Neural cell (in vitro differentiated cells): ENCODE measurements around the gene SLC12A4. TPM values are rescaled to one million over a fixed set of nuclear protein-coding genes. Genes with fewer than 3 reads are reported as not detected.

Experiments used
- H2AFZ ChIP-seq: fragments of 200-600, 300-800 bp; sonication (generic), shearing (Covaris generic); 2 replicates; pipeline ENCODE4 v1.6.0; 2014; ENCODE audit warnings: low read depth, mild to moderate bottlenecking, antibody characterized with exemption, low read length, moderate library complexity
- H3F3A ChIP-seq: fragments of 200-600 bp; shearing (Covaris generic); 2 replicates; pipeline ENCODE4 v1.6.1; 2016; ENCODE audit warnings: mild to moderate bottlenecking, moderate library complexity, mixed read lengths, antibody characterized with exemption, low read length; ENCODE audit not compliant: insufficient read depth, poor library complexity, severe bottlenecking
- H3K27ac ChIP-seq: fragments of 200-600, 300-800 bp; sonication (generic), shearing (Covaris generic); 2 replicates; pipeline ENCODE4 v1.5.1; 2014; ENCODE audit warnings: mild to moderate bottlenecking, low read length, moderate library complexity
- H3K27me3 ChIP-seq: fragments of 300-800, 200-600 bp; sonication (generic), shearing (Covaris generic); 2 replicates; pipeline ENCODE4 v1.6.0; 2014; ENCODE audit warnings: mild to moderate bottlenecking, low read depth, low read length, moderate library complexity; ENCODE audit not compliant: insufficient read depth
- H3K36me3 ChIP-seq: fragments of 300-800, 200-600 bp; sonication (generic), shearing (Covaris generic); 2 replicates; pipeline ENCODE4 v1.5.1; 2014; ENCODE audit warnings: mild to moderate bottlenecking, antibody characterized with exemption, low read length, moderate library complexity; ENCODE audit not compliant: insufficient read depth
- H3K4me2 ChIP-seq: fragments of 300-800, 200-600 bp; sonication (generic), shearing (Covaris generic); 2 replicates; pipeline ENCODE4 v1.6.0; 2014; ENCODE audit warnings: mild to moderate bottlenecking, low read length
- H3K4me3 ChIP-seq: fragments of 300-800, 200-600 bp; sonication (generic), shearing (Covaris generic); 2 replicates; pipeline ENCODE4 v1.5.1; 2014; ENCODE audit warnings: mild to moderate bottlenecking, low read length, moderate library complexity
- H3K79me2 ChIP-seq: fragments of 200-600 bp; shearing (Covaris generic); replicated peaks from 2 replicates; pipeline ENCODE4 v1.6.0; 2014; ENCODE audit warnings: mild to moderate bottlenecking, low read length, moderate library complexity; ENCODE audit not compliant: insufficient read depth
- H3K9ac ChIP-seq: fragments of 300-800, 200-600 bp; sonication (generic), shearing (Covaris generic); 2 replicates; pipeline ENCODE4 v1.6.1; 2016; ENCODE audit warnings: mild to moderate bottlenecking, low read length, mixed read lengths
- H3K9me2 ChIP-seq: fragments of 200-600 bp; shearing (Covaris generic); 2 replicates; pipeline ENCODE4 v1.6.1; 2016; ENCODE audit warnings: mild to moderate bottlenecking, low read length, mixed read lengths; ENCODE audit not compliant: insufficient read depth
- H3K9me3 ChIP-seq: fragments of 200-600, 300-800 bp; sonication (generic), shearing (Covaris generic); 2 replicates; pipeline ENCODE4 v1.6.1; 2016; ENCODE audit warnings: mild to moderate bottlenecking, mixed run types, low read length, moderate library complexity, mixed read lengths
- H4K20me1 ChIP-seq: fragments of 200-600 bp; shearing (Covaris generic); 2 replicates; pipeline ENCODE4 v1.6.1; 2016; ENCODE audit warnings: mild to moderate bottlenecking, mixed run types; ENCODE audit not compliant: insufficient read depth
- EP300 ChIP-seq: fragments of 450-650 bp; conservative IDR thresholded peaks from 2 replicates; pipeline ENCODE4 v1.6.1; 2014; ENCODE audit warnings: antibody characterized with exemption, mild to moderate bottlenecking, moderate library complexity; ENCODE audit not compliant: poor library complexity, severe bottlenecking
- EZH2 ChIP-seq: fragments of 200-600, 300-800 bp; shearing (Covaris generic), sonication (generic); IDR thresholded peaks from 2 replicates; pipeline ENCODE4 v1.6.1; 2014; ENCODE audit warnings: antibody characterized with exemption, low read length, borderline replicate concordance, mild to moderate bottlenecking; ENCODE audit not compliant: insufficient read depth, poor library complexity, severe bottlenecking
- MXI1 ChIP-seq: fragments of 450-650 bp; conservative IDR thresholded peaks from 2 replicates; pipeline ENCODE4 v1.6.1; 2014; ENCODE audit warnings: antibody characterized with exemption, mild to moderate bottlenecking; ENCODE audit not compliant: poor library complexity, severe bottlenecking
- POLR2AphosphoS5 ChIP-seq: IDR thresholded peaks from 2 replicates; pipeline ENCODE4 v1.6.1; 2012
- RAD21 ChIP-seq: fragments of 450-650 bp; conservative IDR thresholded peaks from 2 replicates; pipeline ENCODE4 v1.6.1; 2014; ENCODE audit warnings: antibody characterized with exemption, mild to moderate bottlenecking, moderate library complexity
- SMC3 ChIP-seq: fragments of 450-650 bp; conservative IDR thresholded peaks from 2 replicates; pipeline ENCODE4 v1.6.1; 2014; ENCODE audit warnings: antibody characterized with exemption, mild to moderate bottlenecking, moderate library complexity; ENCODE audit not compliant: poor library complexity
- TAF1 ChIP-seq: IDR thresholded peaks from 2 replicates; pipeline ENCODE4 v1.6.1; 2012; ENCODE audit warnings: low read depth
- polyA plus RNA-seq: library from polyadenylated mRNA; depleted of rRNA; stranded (reverse); fragments of >200 nt; gene quantifications from 2 replicates; pipeline ENCODE4 v1.2.3, GENCODE V29; 2014
- TF ChIP-seq, protein P1 (sequence below): fragments of 450-650 bp; IDR thresholded peaks from 2 replicates; pipeline ENCODE4 v1.5.1; 2014; ENCODE audit warnings: antibody characterized with exemption, mild to moderate bottlenecking, moderate library complexity; ENCODE audit not compliant: poor library complexity, severe bottlenecking
- TF ChIP-seq, protein P2 (sequence below): IDR thresholded peaks from 2 replicates; pipeline ENCODE4 v1.6.1; 2012; ENCODE audit warnings: borderline replicate concordance

SLC12A4 gene
- polyA plus RNA-seq, 1 donor from 2014 or later, result 0.11 TPM

DNA sequence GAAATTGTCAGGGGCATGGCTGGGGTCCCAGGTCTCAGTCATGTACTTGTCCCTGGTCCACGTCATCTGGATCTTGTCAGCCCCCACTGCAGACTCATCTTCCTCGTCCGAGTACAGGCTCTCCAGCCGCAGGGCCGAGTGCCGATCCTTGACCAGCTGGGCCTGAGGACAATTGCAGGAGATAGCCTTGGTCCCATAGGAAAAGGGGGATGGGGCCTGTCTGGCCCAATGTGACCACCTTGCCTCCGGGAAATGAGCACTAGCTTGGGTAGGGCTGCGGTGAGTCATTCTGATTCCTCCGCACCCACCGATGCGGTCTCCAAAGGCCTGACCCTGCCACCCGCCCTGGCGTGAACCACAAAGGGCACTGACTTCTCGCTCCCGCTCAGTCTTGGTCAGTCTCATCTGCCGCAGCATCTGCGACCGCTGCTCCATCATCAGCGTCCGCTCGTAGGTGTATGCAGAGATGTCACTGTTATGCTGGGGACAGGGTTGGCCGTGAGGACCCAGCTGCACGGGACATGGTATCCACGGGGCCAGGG lies 23.0 kb downstream of the SLC12A4 start:
- TF ChIP-seq RAD21 (no peak), SMC3 (no peak), EZH2 (no peak), EP300 (no peak), TAF1 (no peak), MXI1 (no peak), POLR2AphosphoS5 (no peak)
- TF ChIP-seq, protein P1, sequence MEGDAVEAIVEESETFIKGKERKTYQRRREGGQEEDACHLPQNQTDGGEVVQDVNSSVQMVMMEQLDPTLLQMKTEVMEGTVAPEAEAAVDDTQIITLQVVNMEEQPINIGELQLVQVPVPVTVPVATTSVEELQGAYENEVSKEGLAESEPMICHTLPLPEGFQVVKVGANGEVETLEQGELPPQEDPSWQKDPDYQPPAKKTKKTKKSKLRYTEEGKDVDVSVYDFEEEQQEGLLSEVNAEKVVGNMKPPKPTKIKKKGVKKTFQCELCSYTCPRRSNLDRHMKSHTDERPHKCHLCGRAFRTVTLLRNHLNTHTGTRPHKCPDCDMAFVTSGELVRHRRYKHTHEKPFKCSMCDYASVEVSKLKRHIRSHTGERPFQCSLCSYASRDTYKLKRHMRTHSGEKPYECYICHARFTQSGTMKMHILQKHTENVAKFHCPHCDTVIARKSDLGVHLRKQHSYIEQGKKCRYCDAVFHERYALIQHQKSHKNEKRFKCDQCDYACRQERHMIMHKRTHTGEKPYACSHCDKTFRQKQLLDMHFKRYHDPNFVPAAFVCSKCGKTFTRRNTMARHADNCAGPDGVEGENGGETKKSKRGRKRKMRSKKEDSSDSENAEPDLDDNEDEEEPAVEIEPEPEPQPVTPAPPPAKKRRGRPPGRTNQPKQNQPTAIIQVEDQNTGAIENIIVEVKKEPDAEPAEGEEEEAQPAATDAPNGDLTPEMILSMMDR, result no peak
- TF ChIP-seq, protein P2, sequence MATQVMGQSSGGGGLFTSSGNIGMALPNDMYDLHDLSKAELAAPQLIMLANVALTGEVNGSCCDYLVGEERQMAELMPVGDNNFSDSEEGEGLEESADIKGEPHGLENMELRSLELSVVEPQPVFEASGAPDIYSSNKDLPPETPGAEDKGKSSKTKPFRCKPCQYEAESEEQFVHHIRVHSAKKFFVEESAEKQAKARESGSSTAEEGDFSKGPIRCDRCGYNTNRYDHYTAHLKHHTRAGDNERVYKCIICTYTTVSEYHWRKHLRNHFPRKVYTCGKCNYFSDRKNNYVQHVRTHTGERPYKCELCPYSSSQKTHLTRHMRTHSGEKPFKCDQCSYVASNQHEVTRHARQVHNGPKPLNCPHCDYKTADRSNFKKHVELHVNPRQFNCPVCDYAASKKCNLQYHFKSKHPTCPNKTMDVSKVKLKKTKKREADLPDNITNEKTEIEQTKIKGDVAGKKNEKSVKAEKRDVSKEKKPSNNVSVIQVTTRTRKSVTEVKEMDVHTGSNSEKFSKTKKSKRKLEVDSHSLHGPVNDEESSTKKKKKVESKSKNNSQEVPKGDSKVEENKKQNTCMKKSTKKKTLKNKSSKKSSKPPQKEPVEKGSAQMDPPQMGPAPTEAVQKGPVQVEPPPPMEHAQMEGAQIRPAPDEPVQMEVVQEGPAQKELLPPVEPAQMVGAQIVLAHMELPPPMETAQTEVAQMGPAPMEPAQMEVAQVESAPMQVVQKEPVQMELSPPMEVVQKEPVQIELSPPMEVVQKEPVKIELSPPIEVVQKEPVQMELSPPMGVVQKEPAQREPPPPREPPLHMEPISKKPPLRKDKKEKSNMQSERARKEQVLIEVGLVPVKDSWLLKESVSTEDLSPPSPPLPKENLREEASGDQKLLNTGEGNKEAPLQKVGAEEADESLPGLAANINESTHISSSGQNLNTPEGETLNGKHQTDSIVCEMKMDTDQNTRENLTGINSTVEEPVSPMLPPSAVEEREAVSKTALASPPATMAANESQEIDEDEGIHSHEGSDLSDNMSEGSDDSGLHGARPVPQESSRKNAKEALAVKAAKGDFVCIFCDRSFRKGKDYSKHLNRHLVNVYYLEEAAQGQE, result no peak
- Histone ChIP-seq H2AFZ (no peak overlapping the region), H3K36me3 (no peaks in the 10 kb centered on the region), H3F3A (no peaks in the 10 kb centered on the region), H3K4me2 (no peak overlapping the region), H3K9me3 (no peaks in the 10 kb centered on the region), H3K9ac (no peak overlapping the region), H3K27me3 (no peaks in the 10 kb centered on the region), H3K27ac (no peak overlapping the region), H4K20me1 (no peaks in the 10 kb centered on the region), H3K79me2 (no peaks in the 10 kb centered on the region), H3K9me2 (no peaks in the 10 kb centered on the region), H3K4me3 (no peak overlapping the region)

DNA sequence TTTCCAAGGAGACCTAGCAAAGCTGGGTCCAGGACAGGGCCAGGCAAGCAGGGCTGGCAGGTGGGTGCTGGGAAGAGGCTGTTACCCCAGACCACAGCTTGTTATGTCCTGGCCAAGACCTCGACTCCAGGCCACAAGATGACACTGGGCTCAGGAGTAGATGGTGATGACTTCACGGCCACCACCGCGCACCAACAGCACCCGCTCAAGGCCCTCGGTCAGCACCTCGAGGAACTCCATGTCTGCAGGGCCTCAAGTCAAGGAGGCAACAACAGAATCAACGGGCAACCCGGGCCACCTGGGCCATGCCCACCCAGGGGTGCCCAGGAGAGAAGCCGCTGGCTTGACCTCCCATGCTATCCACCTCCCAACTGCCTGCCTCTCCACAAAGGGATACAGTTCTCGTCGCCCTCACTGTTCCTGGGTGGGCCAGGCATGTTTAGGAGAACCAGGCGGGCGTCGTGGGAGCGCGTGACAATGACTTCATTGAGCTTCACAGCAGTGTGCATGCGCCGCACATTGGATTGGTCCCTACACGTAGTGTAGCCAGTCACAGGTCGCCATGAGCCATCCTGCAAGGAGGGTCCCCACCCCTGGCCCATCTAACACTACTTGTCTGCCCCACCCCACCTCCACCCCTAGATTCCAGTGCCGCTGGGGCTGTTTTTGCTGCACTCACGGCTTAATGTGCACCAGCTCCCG lies 23.6 kb downstream of the SLC12A4 start:
- Histone ChIP-seq H3K9me2 (no peaks in the 10 kb centered on the region), H3K9ac (no peak overlapping the region), H3K27me3 (no peaks in the 10 kb centered on the region), H3K79me2 (no peaks in the 10 kb centered on the region), H4K20me1 (no peaks in the 10 kb centered on the region), H3K4me3 (no peak overlapping the region), H3F3A (no peaks in the 10 kb centered on the region), H3K4me2 (no peak overlapping the region), H3K36me3 (no peaks in the 10 kb centered on the region), H3K9me3 (no peaks in the 10 kb centered on the region), H2AFZ (no peak overlapping the region), H3K27ac (no peak overlapping the region)
- TF ChIP-seq EP300 (no peak), POLR2AphosphoS5 (no peak), SMC3 (no peak), MXI1 (no peak), EZH2 (no peak), RAD21 (no peak), TAF1 (no peak)
- TF ChIP-seq, protein P1, result no peak
- TF ChIP-seq, protein P2, result no peak
